GM20000 (cell line): ENCODE measurements around the gene CDCP1.

Experiments used
- DNase-seq: peaks from one replicate; pipeline ENCODE4 v3.0.0; 2012; ENCODE audit warnings: low spot score
- TF ChIP-seq, protein P1 (sequence below): IDR thresholded peaks from 2 replicates; pipeline ENCODE4 v1.5.1; 2012; ENCODE audit warnings: mild to moderate bottlenecking, control low read depth; ENCODE audit errors: extremely low read depth, missing control alignments

CDCP1 gene

GRCh38 chr3:45124956-45125355 is 21.2 kb downstream of the CDCP1 start:
- TF ChIP-seq, protein P1, sequence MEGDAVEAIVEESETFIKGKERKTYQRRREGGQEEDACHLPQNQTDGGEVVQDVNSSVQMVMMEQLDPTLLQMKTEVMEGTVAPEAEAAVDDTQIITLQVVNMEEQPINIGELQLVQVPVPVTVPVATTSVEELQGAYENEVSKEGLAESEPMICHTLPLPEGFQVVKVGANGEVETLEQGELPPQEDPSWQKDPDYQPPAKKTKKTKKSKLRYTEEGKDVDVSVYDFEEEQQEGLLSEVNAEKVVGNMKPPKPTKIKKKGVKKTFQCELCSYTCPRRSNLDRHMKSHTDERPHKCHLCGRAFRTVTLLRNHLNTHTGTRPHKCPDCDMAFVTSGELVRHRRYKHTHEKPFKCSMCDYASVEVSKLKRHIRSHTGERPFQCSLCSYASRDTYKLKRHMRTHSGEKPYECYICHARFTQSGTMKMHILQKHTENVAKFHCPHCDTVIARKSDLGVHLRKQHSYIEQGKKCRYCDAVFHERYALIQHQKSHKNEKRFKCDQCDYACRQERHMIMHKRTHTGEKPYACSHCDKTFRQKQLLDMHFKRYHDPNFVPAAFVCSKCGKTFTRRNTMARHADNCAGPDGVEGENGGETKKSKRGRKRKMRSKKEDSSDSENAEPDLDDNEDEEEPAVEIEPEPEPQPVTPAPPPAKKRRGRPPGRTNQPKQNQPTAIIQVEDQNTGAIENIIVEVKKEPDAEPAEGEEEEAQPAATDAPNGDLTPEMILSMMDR, result no peak
- no peak for DNase-seq

- DNase-seq, result no peak
- TF ChIP-seq, protein P1, result no peak
Measured at GRCh38 chr3:45124352-45124751, 21.8 kb downstream of the CDCP1 start.

DNA sequence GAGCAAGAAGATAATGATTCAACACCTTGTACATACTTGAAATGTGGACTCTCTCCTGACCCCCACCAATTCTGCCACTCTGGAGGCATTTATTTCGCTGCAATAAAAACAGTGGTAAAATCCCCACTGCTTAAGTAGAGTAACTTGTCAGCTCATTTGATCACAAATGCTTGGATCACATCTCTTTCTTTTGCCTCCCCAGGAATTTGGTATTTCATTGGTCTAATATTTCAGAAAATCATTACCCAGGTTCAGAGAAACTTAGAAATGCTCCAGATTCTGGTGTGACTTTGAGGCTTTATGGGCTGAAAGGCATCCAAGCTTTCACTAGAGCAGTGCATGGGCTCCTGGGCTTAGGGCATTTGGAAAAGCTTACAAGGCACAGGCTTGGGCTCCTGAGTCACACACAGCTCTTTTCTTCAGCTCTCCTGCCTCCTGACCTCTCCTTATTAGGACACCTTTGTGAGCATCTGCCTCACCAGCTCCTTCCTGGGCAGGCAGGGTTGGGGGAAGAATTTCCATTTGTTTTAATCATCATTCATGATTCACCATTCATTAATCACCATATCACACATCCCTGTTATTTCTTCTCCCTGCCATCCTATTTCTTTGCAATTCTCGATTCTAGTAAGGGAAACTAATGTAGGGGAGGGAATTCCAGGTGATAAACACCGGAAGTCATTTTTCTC is 22.5 kb downstream of the CDCP1 start:
- no peak for DNase-seq
- TF ChIP-seq, protein P1, result no peak

DNA sequence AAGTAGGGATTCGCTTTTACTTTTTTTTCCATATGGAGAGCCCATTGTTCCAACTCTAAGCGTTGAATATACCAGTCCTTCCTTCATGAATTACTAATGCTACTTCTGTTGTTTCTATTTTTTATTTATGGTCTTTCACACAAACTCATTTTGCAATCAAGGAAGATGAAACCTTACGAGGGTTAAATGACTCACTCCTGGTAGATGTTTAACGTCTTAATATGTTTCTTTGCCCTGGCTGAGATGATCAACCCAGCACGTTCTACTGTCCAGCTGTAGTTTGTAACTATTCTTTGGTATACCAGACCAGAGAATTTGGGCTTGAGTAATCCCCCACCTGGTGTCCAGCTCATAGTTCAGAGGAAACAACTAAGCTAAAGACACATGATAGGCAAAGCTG is 23.1 kb downstream of the CDCP1 start:
- DNase-seq, result peak; percentile 32
- TF ChIP-seq, protein P1, result no peak

DNA sequence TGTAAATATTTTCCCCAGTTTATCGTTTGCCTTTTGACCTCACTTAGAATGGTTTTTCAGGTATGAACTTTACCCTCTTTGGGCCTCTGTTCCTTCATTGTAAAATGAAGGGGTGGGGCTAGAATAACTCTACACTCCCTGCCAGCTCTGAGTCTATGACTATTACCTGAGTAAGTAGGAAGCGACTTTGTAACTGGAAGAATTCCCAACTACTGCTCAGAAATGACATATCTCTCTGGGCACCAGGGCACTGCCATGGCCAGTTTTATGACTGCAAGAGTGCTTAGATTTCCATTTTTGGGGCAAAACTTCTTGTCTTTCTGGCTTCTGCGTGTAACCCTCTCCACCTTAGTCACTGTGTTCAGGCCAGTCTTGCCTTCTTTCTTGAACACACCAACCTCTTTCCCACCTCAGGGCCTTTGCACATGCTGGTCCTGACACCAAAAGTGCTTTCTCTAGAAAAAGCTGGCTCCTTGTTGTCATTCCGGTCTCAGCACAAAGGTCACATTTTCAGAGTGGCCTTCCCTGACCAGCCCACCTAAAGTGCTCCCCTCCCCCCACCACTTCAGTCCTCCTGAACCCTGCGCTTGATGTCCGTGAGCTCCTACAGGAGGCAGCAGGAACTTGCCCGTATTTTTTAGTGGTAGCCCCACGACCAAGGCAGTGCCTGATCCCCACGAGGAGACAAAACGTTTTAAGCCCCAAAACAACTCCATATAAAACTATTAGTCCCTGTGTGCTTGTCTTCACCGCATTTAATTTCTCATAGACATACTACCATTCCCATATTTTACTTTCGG is 25.6 kb downstream of the CDCP1 start:
- no peak for DNase-seq
- TF ChIP-seq, protein P1, result no peak

DNA sequence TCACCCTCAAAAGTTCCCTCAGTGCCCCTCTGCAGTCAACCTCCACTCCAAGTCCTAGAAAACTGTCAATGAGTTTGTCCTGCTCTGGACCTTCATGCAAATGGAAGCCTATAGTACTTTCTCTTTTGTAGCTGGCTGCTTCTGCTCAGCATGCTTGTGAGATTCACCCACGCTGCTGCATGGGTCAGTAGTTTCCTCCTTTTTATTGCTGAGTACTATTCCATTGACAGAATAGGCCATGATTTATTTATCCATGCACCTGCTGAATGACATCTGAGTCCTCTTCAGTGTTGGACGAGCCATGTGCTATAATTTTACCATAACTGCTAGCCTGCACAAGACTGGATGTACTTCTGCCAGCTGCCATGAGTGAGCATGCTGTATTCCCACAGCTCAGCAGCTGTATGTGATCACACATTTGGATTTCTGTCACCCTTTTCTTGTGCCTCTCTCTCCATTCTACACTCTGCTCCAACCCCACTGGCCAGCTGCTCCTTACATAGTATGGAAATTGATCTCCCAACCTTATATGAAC is 26.3 kb downstream of the CDCP1 start:
- TF ChIP-seq, protein P1, result no peak

DNA sequence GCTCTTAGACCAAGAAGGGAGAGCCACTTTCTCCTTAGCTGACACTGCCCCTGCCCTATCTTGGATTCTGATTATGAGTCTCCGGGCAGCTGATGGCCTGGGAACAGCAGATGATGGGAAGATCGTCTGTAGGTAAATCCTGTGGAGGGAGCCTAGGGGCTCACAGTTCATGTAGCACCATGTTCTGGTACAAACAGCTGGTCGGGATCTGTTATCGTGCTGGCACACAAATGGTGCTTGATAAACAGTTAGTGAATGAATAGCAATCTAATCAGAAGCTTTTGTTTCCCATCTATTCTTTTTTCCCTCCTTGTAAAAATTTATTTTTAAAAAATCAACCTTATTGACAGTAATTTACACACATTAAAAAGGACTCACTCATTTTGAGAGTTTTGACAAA is 26.8 kb downstream of the CDCP1 start:
- TF ChIP-seq, protein P1, result no peak
- DNase-seq, result no peak

More for the DNA sequence above, 26.3 kb downstream of the CDCP1 start:
- no peak for DNase-seq
